GM12891 (cell line): ENCODE measurements around the gene VSNL1.

Experiments
- PAX5 ChIP-seq: IDR thresholded peaks from 2 replicates; pipeline ENCODE4 v1.6.1; 2011; ENCODE audit warnings: low read length, moderate library complexity, mild to moderate bottlenecking; ENCODE audit not compliant: insufficient read depth, severe bottlenecking
- POLR2AphosphoS5 ChIP-seq: IDR thresholded peaks from 2 replicates; pipeline ENCODE4 v1.6.1; 2011; ENCODE audit warnings: low read depth, low read length, control low read depth
- SPI1 ChIP-seq: IDR thresholded peaks from 2 replicates; pipeline ENCODE4 v1.6.1; 2011; ENCODE audit warnings: low read depth, low read length, control low read depth

GRCh38 chr2:17591846-17592245 lies 51.4 kb downstream of the VSNL1 start:
- no peak for TF ChIP-seq SPI1
- TF ChIP-seq PAX5 = no peak
- TF ChIP-seq POLR2AphosphoS5 = no peak
